HG03095 (cell line): ENCODE data around the gene TAF1.
"Not testable (repeated sequence)": the region's sequence is repeated elsewhere in the genome, so short reads cannot be mapped to it uniquely, and the experiment has no call there.

Experiments used
- ATAC-seq: cut with Tn5 transposase; IDR thresholded peaks from one replicate; pipeline ENCODE4 v1.9.1; 2021; ENCODE audit warnings: moderate library complexity; ENCODE audit not compliant: unreplicated experiment

TAF1 gene, protein sequence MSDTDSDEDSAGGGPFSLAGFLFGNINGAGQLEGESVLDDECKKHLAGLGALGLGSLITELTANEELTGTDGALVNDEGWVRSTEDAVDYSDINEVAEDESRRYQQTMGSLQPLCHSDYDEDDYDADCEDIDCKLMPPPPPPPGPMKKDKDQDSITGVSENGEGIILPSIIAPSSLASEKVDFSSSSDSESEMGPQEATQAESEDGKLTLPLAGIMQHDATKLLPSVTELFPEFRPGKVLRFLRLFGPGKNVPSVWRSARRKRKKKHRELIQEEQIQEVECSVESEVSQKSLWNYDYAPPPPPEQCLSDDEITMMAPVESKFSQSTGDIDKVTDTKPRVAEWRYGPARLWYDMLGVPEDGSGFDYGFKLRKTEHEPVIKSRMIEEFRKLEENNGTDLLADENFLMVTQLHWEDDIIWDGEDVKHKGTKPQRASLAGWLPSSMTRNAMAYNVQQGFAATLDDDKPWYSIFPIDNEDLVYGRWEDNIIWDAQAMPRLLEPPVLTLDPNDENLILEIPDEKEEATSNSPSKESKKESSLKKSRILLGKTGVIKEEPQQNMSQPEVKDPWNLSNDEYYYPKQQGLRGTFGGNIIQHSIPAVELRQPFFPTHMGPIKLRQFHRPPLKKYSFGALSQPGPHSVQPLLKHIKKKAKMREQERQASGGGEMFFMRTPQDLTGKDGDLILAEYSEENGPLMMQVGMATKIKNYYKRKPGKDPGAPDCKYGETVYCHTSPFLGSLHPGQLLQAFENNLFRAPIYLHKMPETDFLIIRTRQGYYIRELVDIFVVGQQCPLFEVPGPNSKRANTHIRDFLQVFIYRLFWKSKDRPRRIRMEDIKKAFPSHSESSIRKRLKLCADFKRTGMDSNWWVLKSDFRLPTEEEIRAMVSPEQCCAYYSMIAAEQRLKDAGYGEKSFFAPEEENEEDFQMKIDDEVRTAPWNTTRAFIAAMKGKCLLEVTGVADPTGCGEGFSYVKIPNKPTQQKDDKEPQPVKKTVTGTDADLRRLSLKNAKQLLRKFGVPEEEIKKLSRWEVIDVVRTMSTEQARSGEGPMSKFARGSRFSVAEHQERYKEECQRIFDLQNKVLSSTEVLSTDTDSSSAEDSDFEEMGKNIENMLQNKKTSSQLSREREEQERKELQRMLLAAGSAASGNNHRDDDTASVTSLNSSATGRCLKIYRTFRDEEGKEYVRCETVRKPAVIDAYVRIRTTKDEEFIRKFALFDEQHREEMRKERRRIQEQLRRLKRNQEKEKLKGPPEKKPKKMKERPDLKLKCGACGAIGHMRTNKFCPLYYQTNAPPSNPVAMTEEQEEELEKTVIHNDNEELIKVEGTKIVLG (N-terminal part only)

DNA sequence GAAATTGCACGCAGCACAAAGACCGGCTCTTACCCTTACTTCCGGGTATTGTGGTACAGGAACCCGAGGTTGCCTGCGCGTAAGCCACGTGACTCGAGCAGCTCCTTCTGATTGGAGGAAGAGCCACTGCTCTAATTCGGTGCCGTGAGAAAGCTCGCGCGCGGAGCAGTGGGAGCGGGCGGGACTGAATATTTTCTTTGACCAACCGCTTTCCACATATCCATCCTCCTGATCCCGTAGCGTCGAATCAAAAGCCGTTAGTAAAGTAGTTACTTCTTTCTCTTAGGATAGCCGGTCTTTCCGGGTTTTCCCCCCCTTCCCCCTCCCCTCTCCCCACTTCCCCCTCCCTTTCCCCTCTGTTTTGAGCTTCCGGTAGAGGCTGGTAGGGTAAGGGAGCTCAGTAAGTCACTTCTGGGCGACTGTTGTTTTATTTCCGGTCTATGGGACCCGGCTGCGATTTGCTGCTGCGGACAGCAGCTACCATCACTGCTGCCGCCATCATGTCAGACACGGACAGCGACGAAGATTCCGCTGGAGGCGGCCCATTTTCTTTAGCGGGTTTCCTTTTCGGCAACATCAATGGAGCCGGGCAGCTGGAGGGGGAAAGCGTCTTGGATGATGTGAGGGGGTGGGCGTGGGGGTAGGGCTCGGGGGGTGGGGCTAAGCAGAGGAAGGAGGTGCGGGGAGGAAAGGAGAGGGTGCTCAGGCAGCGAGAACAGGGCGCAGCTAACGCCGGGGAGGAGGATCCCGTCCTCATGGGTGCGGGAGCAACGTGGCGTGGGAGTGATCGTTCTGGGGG lies at the start of gene TAF1:
TAF1 (plus strand) TSS at position 483 of the 799 bp plus-strand sequence; CDS start at position 501, 18 bp downstream.
- peak; percentile 84 for ATAC-seq

DNA sequence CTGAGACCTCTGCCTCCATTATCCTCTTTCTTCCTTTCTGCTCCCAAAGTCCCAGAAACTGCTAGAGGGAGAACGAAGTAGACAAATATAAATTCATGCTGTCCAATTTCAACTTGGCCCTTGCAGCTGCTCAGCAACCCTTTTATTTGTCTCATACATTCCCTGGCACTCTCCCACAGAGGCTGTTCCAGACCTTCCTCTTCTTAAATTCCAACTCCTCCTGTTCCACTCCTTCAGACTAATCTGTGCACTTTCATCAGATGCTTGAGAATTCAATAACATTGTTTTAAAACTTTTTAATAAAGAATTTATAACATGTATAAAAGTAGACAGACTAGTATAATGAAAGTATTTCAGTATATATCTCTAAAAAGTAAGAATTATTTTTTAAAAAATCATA lies 49.2 kb upstream of the TAF1 start:
- ATAC-seq = not testable (repeated sequence)

GRCh38 chrX:71320126-71320525 lies 46.0 kb upstream of the TAF1 start:
- ATAC-seq = no peak

- no peak for ATAC-seq
Measured at GRCh38 chrX:71321731-71322130, 44.4 kb upstream of the TAF1 start.

DNA sequence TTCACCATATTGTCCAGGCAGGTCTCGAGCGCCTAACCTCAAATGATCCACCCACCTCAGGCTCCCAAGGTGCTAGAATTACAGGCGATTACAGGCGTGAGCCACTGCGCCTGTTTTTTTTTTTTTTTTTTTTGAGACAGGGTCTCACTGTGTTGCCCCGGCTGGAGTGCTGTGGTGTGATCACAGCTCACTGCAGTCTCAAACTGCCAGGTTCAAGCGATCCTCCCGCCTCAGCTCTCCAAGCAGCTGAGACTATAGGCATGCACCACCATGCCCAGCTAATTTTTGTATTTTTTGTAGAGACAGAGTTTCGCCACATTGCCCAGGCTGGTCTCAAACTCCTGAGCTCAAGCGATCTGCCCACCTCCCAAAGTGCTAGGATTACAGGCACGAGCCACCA lies 41.7 kb upstream of the TAF1 start:
- ATAC-seq = not testable (repeated sequence)

GRCh38 chrX:71326394-71326793 lies 39.8 kb upstream of the TAF1 start:
- no peak for ATAC-seq

- ATAC-seq = not testable (repeated sequence)
Measured at GRCh38 chrX:71349151-71349665, 16.9 kb upstream of the TAF1 start.

DNA sequence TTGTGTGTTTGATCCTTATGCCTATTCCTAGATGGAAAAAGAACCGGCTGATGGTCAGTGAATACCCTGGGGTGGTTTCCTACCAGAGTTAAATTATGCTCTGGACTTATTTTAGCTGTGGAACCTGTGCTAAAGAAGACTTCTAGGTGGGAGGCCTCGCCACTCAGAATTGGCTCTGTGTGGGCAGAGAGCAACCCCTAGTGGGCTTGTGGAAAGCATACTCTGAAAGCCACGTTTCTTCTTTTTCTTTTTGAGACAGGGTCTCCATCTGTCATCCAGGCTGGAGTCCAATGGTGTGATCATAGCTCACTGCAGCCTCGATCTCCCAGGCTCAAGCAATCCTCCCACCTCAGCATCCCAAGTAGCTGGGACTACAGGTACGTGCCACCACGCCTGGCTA lies 16.3 kb upstream of the TAF1 start:
- not testable (repeated sequence) for ATAC-seq

DNA sequence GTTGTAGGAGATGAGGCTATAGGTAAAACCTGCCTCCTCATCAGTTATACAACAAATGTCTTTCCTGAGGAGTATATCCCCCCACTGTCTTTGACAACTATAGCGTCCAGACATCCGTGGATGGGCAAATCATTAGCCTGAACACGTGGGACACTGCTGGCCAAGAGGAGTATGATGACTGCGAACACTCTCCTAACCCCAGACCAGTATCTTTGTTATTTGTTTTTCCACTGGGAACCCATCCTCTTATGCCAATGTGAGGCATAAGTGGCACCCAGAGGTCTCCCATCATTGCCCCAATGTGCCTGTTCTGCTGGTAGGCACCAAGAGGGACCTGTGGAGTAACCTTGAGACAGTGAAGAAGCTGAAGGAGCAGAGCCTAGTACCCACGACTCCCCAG lies 13.7 kb upstream of the TAF1 start:
- not testable (repeated sequence) for ATAC-seq

- ATAC-seq = no peak
Measured at GRCh38 chrX:71364221-71364620, 1.9 kb upstream of the TAF1 start.

DNA sequence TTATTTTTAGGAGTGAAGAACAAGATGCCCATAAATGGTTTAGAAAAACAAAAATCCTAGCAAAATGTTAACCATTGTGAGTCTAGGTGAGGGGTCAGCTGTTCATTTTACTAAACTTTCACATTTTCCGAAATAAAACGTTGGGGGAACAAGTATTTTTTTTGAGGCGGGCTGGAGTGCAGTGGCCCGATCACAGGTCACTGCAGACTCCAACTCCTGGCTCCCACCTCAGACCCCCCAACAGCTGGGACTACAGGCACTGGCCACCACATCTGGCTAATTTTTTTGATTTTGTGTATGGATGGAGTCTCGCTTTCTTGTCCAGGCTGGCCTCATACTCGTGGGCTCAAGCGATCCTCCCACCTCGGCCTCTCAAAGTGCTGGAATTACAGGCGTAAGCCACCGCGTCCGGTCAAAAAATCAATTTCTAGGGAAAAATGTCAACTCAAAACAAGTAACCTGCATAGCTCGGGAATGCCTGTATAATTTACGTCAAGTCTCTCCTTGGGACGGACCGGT lies 742 bp upstream of the TAF1 start:
- no peak for ATAC-seq

DNA sequence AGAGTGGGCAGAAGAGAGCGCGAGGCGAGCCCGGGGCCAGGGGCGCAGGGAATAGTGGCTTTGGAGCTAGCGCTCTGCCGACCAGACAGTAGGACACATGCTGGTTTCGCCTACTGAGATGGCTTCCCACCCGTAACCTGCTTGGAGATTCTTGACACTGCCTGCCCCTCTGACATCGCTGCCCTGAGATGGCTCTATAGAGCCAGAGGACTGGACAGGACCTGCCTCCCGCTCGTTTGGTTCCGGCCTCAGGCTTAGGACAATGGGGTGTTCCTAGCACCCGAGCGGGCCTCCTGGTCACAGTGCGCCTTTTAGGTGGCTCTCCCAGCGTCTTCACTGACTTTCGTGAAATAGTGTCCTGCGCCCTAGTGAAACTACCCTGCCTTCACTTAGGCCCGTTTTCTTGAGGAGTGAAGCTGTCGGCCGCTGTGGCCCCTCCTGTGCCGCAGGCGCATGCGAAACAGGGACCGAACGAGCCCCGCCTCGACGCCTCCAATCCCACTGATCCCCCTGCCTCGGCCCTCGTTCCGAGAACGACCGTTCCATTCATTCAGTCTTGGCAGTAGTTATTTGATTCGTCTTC lies 608 bp downstream of the TAF1 start:
- peak; percentile 5 for ATAC-seq

GRCh38 chrX:71367396-71367795 lies 1.2 kb downstream of the TAF1 start:
- no peak for ATAC-seq

DNA sequence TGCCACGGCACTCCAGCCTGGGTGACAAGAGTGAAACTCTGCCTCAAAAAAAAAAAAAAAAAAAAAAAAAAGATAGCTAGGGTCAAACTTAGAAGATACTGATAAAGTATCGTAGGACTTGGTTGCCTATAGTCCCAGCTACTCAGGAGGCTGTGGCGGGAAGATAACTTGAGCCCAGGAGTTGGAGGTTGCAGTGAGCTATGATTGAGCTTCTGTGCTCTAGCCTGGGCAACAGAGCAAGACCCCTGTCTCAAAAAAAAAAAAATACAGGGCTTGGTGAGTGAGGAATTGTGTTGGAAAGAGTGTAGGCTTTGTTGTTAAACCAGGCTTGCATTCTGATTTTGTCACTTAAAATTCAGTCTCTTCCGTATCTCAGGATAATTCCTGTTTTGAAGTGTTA lies 6.2 kb downstream of the TAF1 start:
- no peak for ATAC-seq

GRCh38 chrX:71378732-71379131 lies 12.6 kb downstream of the TAF1 start:
- ATAC-seq = no peak

GRCh38 chrX:71391725-71392124 lies 25.6 kb downstream of the TAF1 start:
- ATAC-seq = not testable (repeated sequence)

DNA sequence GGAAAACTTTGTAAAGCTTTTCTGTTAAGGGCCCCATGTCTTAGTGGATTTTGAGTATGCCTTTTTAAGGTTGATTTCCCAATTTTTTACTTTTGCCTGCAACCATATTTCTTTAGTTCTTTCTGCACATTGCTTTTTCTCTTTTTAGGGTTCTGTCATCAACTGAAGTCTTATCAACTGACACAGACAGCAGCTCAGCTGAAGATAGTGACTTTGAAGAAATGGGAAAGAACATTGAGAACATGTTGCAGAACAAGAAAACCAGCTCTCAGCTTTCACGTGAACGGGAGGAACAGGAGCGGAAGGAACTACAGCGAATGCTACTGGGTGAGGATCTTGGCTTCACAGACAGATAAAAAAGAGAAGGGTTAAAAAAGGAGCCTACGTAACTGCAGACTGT lies 27.8 kb downstream of the TAF1 start:
- no peak for ATAC-seq

DNA sequence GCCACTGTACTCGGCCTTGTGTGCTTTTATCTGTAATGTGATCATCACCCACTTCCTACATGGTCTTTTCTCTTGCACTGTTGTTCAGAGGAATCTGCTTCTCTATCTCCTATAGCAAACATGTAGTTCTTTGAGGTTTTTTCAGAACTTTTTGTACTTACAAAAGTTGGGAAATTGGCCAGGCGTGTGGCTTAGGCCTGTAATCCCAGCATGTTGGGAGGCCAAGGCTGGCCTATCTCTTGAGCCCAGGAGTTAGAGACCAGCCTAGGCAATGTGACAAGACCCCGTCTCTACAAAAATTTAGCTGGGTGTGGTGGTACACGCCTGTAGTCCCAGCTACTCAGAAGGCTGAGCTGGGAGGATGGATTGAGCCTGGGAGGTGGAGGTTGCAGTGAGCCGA lies 30.4 kb downstream of the TAF1 start:
- ATAC-seq = no peak

GRCh38 chrX:71400710-71401109 lies 34.6 kb downstream of the TAF1 start:
- no peak for ATAC-seq
